NOMO-1 (cell line): ENCODE results near the gene DTX1.
A peak's percentile ranks its signal among the peaks of the same experiment; 100 is the strongest.

Experiments
- DNase-seq, 2 experiments: peaks; one replicate each; lab custom pipeline; 2025; ENCODE audit not compliant: unreplicated experiment in 2 of 2; lab: John Stamatoyannopoulos, UW

DTX1 gene

GRCh38 chr12:113054948-113055486 is 1.5 kb upstream of the DTX1 start:
- no peak for DNase-seq

DNA sequence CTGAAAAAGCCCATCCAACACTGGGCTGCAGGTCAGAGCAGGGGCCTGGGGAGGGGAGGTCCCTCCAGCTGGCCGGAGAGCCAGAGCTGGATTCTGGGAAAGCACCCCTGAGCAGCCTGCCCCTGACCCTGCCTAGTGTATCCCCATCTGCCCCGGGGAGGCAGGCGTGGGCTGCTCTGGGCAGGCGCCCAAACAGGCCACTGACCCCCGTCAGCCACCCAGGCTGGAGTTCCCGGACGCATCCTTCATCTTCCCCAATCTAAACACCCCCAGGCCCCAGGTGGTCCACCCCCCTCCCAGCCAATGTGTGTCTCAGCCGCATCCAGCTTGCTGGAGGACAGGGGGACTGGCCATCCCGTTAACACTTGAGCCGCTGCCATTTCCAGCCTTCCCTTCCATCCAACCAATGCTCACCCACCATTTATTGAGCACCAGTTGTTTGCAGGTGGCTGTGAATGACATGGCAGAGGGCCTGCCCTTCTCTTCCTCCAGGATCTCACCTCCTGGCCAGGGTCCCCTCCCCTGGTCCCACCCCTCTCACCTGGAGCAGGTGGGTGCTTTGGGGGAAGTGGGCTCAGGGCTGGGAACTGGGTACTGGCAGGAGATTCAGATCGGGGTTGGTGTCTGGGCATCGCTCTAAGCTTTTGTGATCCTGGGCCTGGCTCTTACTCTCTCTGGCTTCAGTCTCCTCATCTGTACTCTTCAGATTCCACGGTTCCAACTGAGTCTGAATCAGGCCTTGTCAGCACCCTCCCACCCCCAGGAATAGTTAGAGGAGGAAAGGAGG is 743 bp upstream of the DTX1 start:
- no peak for DNase-seq

GRCh38 chr12:113056381-113056630 is 224 bp upstream of the DTX1 start:
- no peak for DNase-seq

DNA sequence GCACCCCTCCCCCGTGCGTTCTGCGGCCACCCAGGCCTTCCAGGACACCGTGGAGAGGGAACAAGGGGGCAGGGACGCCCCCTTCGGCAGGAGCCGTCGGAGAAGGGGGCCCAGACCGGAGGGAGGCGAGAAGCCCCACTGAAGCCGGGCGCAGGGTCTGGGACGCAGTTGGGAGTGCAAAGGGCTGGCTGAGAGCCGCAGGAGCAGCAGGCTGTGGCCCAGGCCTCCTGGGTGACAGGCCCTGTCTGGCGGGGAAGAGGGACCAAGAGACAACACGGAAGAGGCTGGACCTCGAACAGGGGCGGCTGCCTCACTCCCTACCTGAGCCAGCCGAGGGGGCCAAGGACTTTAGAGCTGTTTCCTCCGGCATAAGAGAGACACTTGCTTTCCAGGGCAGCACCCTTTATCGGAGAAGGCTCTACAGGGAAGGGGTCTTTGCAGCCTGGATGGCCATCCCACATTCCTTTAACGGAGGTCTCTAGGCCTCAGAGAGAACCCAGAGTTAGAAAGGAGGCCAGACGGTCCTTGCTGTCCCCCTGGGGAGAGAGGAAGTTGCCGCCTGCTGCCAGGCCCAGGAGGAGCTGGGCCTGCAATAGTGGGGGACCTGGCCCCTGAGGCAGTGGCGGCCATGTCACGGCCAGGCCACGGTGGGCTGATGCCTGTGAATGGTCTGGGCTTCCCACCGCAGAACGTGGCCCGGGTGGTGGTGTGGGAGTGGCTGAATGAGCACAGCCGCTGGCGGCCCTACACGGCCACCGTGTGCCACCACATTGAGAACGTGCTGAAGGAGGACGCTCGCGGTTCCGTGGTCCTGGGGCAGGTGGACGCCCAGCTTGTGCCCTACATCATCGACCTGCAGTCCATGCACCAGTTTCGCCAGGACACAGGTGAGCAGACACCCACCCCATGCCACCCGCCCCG is 1.3 kb downstream of the DTX1 start:
- no peak for DNase-seq

DNA sequence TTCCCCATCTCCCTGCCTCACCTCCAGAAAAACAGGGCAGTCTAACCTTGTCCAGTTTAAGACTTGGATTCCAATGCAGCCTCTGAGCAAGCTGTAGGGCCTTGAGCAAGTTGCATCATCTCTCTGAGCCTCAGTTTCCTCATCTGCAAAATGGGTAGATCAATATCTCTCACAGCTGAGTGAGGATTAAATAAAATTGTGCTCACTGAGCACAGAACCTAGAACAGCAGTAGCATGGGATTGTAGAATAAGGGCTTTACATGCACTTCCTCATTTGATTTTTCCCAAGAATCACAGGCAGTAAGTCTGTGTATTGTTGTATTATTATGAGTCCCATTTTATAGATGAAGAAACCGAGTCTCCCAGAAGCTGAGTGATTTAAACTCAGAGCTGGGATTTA is 2.0 kb downstream of the DTX1 start:
- no peak for DNase-seq

- no peak for DNase-seq
Measured at GRCh38 chr12:113059071-113059595, 2.6 kb downstream of the DTX1 start.

- DNase-seq, result no peak
Measured at GRCh38 chr12:113060336-113060960, 3.9 kb downstream of the DTX1 start.

- DNase-seq, result no peak
Measured at GRCh38 chr12:113061061-113061694, 4.6 kb downstream of the DTX1 start.

DNA sequence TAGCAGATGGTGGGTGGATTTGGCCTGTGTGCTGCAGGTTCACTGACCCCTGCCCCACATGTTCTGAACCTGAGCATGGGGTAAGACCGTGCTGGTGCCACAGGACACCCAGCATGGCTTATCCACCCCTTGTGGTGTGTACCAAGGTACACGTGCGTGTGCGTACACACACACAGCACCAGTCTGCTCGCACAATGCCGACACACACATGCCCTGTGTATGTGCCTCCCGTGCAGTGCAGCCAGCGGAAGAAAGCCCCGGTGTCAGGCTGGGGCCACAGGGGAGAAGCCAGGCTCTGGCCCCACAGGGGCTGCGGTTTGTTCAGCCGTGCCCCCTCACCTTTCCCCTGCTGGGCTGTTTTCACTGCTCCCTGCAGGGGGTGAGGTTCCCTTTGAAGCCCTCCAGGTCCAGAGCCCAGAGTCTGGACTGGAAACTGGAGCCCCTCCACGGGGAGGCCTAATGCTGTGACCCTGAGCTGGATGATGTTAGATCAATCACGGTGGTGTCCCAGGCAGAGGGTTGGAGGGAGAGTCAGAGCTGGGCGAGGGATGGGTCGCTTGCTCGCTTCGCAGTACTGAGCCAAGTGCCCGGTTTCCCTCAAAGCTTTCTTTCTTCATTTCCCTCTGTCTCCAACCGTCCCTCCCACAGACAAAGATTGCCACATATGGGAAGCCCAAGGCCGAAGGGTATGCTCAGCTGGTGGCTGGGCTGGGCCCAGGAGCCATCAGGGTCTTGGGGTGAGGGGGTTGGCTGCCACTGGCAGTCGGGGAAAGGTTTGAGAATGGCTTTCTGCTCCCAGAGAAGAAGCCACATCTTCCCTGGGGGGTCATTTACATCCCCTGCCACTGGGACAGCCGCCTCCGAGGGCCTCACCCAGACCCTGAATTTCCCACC is 6.2 kb downstream of the DTX1 start:
- DNase-seq, result no peak

DNA sequence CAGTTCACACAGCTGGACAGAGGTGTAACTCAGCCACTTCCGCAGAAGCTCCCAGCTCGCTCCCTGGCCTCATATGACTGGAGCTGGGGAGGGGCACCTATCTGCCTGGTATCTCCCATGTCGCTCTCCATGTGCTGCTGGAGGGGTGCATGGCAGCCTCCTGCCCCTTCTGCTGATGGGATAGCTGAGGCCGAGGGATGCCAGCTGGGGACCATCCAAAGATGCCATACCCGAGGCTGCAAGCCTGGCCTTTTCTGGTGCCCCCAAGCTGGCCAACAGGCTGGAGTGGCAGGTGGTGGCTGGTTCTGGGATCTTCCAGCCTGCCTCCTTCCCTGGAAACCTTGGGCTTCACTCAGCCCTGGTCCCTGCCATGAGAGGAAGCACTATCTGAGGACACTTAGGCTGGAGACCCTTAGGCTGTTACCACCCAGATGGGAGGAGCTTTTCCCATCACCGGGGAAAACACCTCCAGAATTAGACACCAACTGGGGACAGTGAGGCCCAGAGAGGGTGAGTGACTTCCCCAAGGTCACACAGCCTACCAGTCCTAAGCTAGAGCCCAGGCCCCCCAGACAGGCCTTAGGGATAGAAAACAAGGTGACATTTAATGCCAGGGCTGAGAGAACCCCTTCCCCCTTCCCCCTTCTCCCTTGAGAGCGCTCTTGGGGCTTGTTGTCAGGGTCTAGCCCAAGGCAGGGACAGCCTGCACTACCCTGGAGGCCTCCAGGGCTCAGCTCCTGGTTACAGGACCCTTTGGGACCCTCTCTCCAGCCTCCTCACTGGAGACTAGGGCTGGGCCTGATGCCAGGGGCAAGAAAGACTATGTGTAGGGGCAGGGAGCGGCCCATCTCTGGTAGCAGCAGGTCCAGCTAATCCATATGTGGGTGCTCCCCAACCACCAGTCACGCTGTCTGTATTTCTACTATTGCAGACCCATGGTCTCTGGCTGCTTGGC is 7.1 kb downstream of the DTX1 start:
- DNase-seq, result no peak

GRCh38 chr12:113064395-113065125 is 8.0 kb downstream of the DTX1 start:
- no peak for DNase-seq

- peak in 1 of 2 experiments; percentile 18 for DNase-seq
Measured at GRCh38 chr12:113065126-113066007, 8.8 kb downstream of the DTX1 start.

DNA sequence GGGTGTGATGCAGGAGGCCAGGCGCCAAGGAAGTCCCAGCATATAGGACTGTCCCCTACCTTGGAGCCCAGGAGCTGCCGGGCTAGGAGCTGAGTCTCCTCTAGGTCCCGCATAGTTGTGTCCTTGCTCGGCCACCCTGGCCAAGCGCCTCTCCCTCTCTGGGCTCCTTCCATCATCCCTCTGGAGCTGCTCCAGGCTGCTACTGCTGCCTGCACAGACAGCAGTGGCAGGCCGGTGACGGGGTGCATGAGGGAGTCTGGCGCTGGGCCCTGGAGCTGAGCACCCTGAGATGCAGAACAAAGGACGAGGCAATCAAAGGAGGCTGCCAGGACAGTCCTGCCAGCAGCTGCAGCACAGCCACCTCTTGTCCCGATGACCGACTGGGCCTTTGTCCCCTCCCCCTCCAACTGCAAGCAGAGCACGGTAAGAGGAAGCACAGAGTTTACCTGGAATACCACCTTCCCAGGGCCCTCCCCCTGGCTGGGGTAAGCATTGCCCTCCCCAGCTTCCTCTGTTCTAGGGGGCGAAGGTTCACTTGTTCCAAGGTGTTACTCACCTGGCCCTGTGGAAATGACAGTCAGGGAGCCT is 10.4 kb downstream of the DTX1 start:
- no peak for DNase-seq

DNA sequence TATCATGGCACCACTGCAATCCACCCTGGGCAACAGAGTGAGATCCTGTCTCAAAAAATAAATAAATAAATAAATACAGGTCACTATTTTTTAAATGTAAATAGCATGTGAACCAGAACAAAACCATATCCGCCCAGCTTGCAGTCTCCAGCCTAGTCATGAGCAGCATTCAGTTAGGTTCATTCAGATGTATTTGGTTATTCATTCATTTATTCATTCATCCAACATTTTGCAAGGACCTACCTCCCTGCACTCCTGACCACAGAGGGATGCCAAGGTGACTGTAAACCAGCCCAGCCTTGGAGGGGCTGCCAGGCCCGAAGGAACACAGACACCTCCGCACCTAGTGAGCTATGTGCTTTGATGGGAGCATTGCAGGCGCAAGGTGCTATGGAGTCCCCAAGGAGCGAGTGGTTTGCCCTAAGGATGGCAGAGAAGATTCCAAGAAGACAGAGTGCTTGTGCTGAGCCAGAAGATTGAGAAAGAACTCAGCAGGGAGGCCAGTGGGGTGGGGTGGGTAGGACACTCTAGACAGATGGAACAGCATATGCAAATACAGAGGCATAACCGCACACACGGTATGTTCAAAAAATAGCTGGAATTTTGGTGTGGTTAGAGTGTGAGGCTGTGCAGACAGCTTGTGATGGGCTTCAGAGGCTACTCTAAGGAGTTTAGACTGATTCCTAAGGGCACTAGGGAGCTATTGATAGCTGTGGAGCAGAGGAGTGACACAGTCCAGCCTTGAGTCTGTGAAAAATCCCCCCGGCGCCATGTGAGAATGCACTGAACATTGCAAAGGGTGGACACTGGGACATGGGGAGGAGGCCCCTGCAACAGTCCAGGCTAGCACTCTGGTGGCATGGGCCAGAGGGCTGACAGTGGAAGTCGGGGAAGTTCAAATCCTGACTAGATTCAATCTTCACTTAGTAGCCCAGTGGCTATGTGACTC is 11.7 kb downstream of the DTX1 start:
- no peak for DNase-seq

GRCh38 chr12:113069149-113069548 is 12.6 kb downstream of the DTX1 start:
- DNase-seq, result no peak

DNA sequence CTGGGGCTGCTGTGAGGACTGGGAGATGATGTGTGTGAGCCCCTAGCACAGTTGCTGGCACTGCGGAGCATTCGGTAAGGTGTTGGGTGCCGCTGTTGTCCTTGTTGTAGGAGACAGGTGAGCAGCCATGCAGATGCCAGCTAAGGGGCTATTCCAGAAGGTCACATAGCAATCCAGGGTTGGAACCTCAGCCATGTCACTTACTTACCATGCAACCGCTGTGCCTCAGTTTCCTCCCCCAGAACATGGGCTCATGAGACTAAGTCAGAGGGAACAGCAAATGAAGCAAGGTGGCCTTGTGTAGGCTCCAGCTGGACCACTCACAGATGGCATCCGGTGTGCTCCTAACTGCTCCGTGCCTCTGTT is 13.2 kb downstream of the DTX1 start:
- DNase-seq, result no peak
